Neuronal stem cell (in vitro differentiated cells): ENCODE measurements around the gene RSU1.
A peak's percentile ranks its signal among the peaks of the same experiment; 100 is the strongest.

ENCODE experiments used
- DNase-seq: peaks from one replicate; pipeline ENCODE4 v3.0.0-alpha.2; 2013; ENCODE audit warnings: low spot score
- H2AFZ ChIP-seq: one replicate; pipeline ENCODE4 v1.6.1; 2013; ENCODE audit warnings: mild to moderate bottlenecking, low read length, inconsistent platforms
- H2AK5ac ChIP-seq: 2 replicates; pipeline ENCODE4 v1.6.1; 2013; ENCODE audit warnings: low read depth, mild to moderate bottlenecking, inconsistent platforms, low read length, moderate library complexity, mixed read lengths
- H2BK120ac ChIP-seq: 2 replicates; pipeline ENCODE4 v1.6.1; 2013; ENCODE audit warnings: low read depth, mild to moderate bottlenecking, inconsistent platforms, low read length, moderate library complexity, mixed read lengths
- H2BK12ac ChIP-seq: one replicate; pipeline ENCODE4 v1.6.1; 2013; ENCODE audit warnings: low read length, inconsistent platforms
- H2BK15ac ChIP-seq: 2 replicates; pipeline ENCODE4 v1.6.1; 2013; ENCODE audit warnings: mild to moderate bottlenecking, low read length, inconsistent platforms, mixed read lengths
- H2BK5ac ChIP-seq: one replicate; pipeline ENCODE4 v1.6.1; 2013; ENCODE audit warnings: inconsistent platforms, mild to moderate bottlenecking, low read length, moderate library complexity
- H3K14ac ChIP-seq: one replicate; pipeline ENCODE4 v1.6.1; 2013; ENCODE audit warnings: low read length, inconsistent platforms
- H3K18ac ChIP-seq: 2 replicates; pipeline ENCODE4 v1.6.1; 2013; ENCODE audit warnings: low read length, inconsistent platforms
- H3K23ac ChIP-seq: 2 replicates; pipeline ENCODE4 v1.6.1; 2013; ENCODE audit warnings: low read depth, mild to moderate bottlenecking, mixed read lengths, low read length, inconsistent platforms; ENCODE audit not compliant: poor library complexity
- H3K27ac ChIP-seq: replicated peaks from 3 replicates; pipeline ENCODE4 v1.5.1; 2013; ENCODE audit warnings: low read length, inconsistent platforms
- H3K27me3 ChIP-seq, 3 experiments: 2 replicates each; pipeline ENCODE4 v1.6.1; 2013; ENCODE audit warnings: low read length in 3 of 3, mild to moderate bottlenecking in 2 of 3, inconsistent platforms in 1 of 3, low read depth in 1 of 3, mixed read lengths in 1 of 3, moderate library complexity in 1 of 3; ENCODE audit not compliant: control insufficient read depth in 3 of 3, insufficient read depth in 3 of 3
- H3K36me3 ChIP-seq, 2 donors: replicated peaks in 1 of 2; 2 replicates each; pipeline ENCODE4 v1.6.1; 2013; ENCODE audit warnings: low read length in 2 of 2; ENCODE audit not compliant: control insufficient read depth in 2 of 2, insufficient read depth in 2 of 2
- H3K4ac ChIP-seq: 2 replicates; pipeline ENCODE4 v1.6.1; 2013; ENCODE audit warnings: inconsistent platforms, mild to moderate bottlenecking, low read length, moderate library complexity
- H3K4me1 ChIP-seq, 2 donors: 1 replicate in 1 of 2; 2 replicates in 1 of 2; pipeline ENCODE4 v1.6.1; 2013; ENCODE audit warnings: low read length in 2 of 2, low read depth in 1 of 2; ENCODE audit not compliant: control insufficient read depth in 2 of 2, insufficient read depth in 1 of 2
- H3K4me2 ChIP-seq: one replicate; pipeline ENCODE4 v1.6.1; 2013; ENCODE audit warnings: mild to moderate bottlenecking, low read length, inconsistent platforms; ENCODE audit not compliant: insufficient read depth, poor library complexity, severe bottlenecking
- H3K4me3 ChIP-seq, 2 donors: 2 replicates each; pipeline ENCODE4 v1.5.1; 2013; ENCODE audit warnings: low read length in 2 of 2, mild to moderate bottlenecking in 2 of 2, inconsistent platforms in 1 of 2, moderate library complexity in 1 of 2
- H3K79me1 ChIP-seq: one replicate; pipeline ENCODE4 v1.6.1; 2013; ENCODE audit warnings: low read depth, mild to moderate bottlenecking, inconsistent platforms, low read length, moderate library complexity
- H3K9ac ChIP-seq: one replicate; pipeline ENCODE4 v1.6.1; 2013; ENCODE audit warnings: mild to moderate bottlenecking, low read depth, low read length, inconsistent platforms; ENCODE audit not compliant: poor library complexity
- H3K9me3 ChIP-seq, 2 donors: replicated peaks in 1 of 2; 2 replicates each; pipeline versions ENCODE3 to v1.6.1; 2013; ENCODE audit warnings: low read length in 2 of 2, mild to moderate bottlenecking in 2 of 2, inconsistent platforms in 1 of 2, low read depth in 1 of 2, mixed read lengths in 1 of 2, moderate library complexity in 1 of 2; ENCODE audit not compliant: control insufficient read depth in 2 of 2, insufficient read depth in 1 of 2
- H4K8ac ChIP-seq: one replicate; pipeline ENCODE4 v1.6.1; 2013; ENCODE audit warnings: low read depth, mild to moderate bottlenecking, inconsistent platforms, low read length, moderate library complexity
- H4K91ac ChIP-seq: one replicate; pipeline ENCODE4 v1.6.1; 2013; ENCODE audit warnings: low read length, low read depth, mild to moderate bottlenecking, inconsistent platforms; ENCODE audit not compliant: poor library complexity
- WGBS, 2 donors: extraction: QIAGEN DNeasy Blood & Tissue Kit; methylation state at CpG; one replicate each; pipeline ENCODE4 v1.1.7; 2013; ENCODE audit warnings: missing lambda C conversion rate in 2 of 2, mixed read lengths in 1 of 2; ENCODE audit not compliant: insufficient read length in 2 of 2, insufficient replicate concordance in 1 of 2; ENCODE audit errors: extremely low coverage in 2 of 2; 5-methylcytosine and 5-hydroxymethylcytosine counted together

Gene RSU1

DNA sequence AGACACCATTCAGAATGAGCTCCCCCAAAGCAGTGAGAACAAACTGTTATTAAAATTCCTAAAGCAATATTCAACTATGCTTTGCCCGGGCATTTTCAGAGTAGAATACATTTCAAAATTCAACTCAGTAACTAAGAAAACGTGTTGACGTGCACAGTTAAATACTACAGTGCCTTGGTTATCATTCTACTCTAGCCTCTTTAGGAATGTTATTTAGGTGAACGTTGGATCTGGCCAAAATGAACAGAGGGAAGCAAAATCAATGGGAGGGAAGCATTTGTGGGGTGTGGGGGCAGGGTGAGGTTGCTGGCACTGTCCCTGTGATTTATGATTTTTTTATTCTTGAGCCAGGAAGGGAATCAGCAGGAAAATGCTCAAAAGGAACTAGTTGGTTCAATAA is 27.5 kb downstream of the RSU1 start:
- no peaks in the 10 kb centered on the region for H3K79me1 ChIP-seq
- WGBS, 2 donors: no CpG with 5 or more reads among the region's 4 CpGs
- no peak for DNase-seq
- H2BK15ac ChIP-seq: no peak overlapping the region
- H4K8ac ChIP-seq: no peak overlapping the region
- H4K91ac ChIP-seq: no peak overlapping the region
- H3K4ac ChIP-seq: no peak overlapping the region
- H3K27me3 ChIP-seq: no peaks in the 10 kb centered on the region
- H3K9ac ChIP-seq: no peak overlapping the region
- no peak overlapping the region for H3K23ac ChIP-seq
- no peak overlapping the region for H2AFZ ChIP-seq
- H3K36me3 ChIP-seq: no peaks in the 10 kb centered on the region
- H2AK5ac ChIP-seq: no peak overlapping the region
- H3K4me3 ChIP-seq: no peak overlapping the region
- H3K9me3 ChIP-seq: no peaks in the 10 kb centered on the region
- H3K14ac ChIP-seq: no peak overlapping the region
- no peak overlapping the region for H2BK12ac ChIP-seq
- peak overlapping the region; percentile 41 for H3K27ac ChIP-seq
- no peak overlapping the region for H2BK5ac ChIP-seq
- H3K4me2 ChIP-seq: no peak overlapping the region
- peaks cover 8 to 9% of the 10 kb centered on the region in 2 donors for H3K4me1 ChIP-seq
- H2BK120ac ChIP-seq: no peak overlapping the region
- H3K18ac ChIP-seq: no peak overlapping the region

DNA sequence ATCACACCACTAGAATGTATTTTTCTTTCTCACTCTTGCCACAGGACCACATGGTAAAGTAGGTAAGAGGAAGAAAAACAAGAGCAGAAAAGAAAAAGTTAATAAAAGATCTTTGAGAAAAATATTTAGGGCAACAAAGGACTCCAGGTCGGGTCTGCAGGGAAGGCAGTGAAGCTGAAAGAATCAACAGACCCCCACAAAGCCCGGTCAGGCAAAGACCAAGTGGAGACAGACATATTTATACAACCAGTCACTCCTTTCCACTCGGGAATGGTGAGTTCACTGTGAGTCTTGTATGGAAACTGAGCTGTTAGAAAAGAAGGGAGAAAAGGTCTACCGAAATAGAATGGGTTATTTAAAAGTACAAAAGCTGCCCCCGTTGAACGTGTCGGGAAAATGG is 28.0 kb downstream of the RSU1 start:
- Histone ChIP-seq H3K4me3 (no peak overlapping the region), H3K9ac (no peak overlapping the region), H3K9me3 (no peaks in the 10 kb centered on the region), H3K4me2 (peak overlapping the region; percentile 11), H2AK5ac (no peak overlapping the region), H3K4me1 (peaks cover 8 to 9% of the 10 kb centered on the region in 2 donors), H3K23ac (no peak overlapping the region), H3K18ac (no peak overlapping the region), H3K36me3 (no peaks in the 10 kb centered on the region), H4K91ac (no peak overlapping the region), H2AFZ (peak overlapping the region; percentile 42), H3K14ac (no peak overlapping the region), H2BK120ac (no peak overlapping the region), H2BK5ac (no peak overlapping the region), H2BK12ac (no peak overlapping the region), H3K4ac (no peak overlapping the region), H2BK15ac (no peak overlapping the region), H3K79me1 (no peaks in the 10 kb centered on the region), H4K8ac (no peak overlapping the region), H3K27me3 (no peaks in the 10 kb centered on the region), H3K27ac (peak overlapping the region; percentile 41)
- DNase-seq: peak; percentile 27
- no CpG with 5 or more reads among the region's 7 CpGs for WGBS, 2 donors

DNA sequence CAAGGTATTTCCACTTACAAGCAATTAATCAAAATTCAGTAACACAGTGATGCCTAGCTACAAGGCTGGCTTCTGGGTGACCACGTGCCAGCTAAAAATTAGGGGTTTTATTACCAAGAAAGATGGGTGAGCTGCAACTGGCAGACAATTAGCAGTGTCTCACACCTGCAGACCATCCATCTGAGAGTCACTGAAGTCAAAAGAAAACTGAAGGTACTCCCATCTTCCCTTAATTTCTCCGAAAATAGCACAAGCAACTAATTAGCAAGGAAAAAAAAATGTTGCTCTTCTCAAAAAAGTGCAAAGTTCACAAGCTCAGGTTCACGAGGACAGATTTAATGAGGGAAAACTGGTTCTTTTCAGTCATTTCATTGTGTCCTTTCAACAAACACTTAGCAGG is 28.4 kb downstream of the RSU1 start:
- Histone ChIP-seq H3K9ac (no peak overlapping the region), H2BK5ac (no peak overlapping the region), H3K9me3 (no peaks in the 10 kb centered on the region), H3K4me2 (no peak overlapping the region), H2BK120ac (no peak overlapping the region), H3K4ac (no peak overlapping the region), H2BK12ac (no peak overlapping the region), H3K27ac (peak overlapping the region; percentile 68), H3K4me1 (peaks cover 8 to 9% of the 10 kb centered on the region in 2 donors), H2AK5ac (no peak overlapping the region), H4K8ac (no peak overlapping the region), H3K4me3 (no peak overlapping the region), H3K14ac (no peak overlapping the region), H3K36me3 (no peaks in the 10 kb centered on the region), H3K79me1 (no peaks in the 10 kb centered on the region), H4K91ac (no peak overlapping the region), H2AFZ (peak overlapping the region; percentile 42), H2BK15ac (no peak overlapping the region), H3K18ac (no peak overlapping the region), H3K23ac (no peak overlapping the region), H3K27me3 (no peaks in the 10 kb centered on the region)
- WGBS, 2 donors: no CpG with 5 or more reads among the region's 3 CpGs
- peak; percentile 21 for DNase-seq

DNA sequence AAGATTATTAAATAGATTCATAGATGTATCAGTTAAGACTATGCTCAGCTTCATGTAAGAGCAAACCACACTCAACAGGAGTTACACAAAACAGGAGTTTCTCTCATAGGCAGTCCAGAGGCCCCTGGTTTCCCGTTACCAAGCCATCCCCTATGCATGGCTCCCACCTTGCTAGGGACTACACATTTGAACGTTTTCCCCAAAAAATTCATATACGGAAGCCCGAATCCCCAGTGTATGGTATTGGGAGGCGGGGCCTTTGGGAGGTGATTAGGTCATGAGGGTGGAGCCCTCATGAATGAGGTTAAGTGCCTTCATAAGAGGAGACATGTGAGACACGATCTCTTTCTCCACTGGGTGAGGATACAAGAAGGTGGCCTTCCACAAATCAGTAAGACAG is 29.1 kb downstream of the RSU1 start:
- Histone ChIP-seq H2BK120ac (no peak overlapping the region), H4K8ac (no peak overlapping the region)
- WGBS, 2 donors: no CpG with 5 or more reads among the region's 6 CpGs

More for the DNA sequence above, 29.1 kb downstream of the RSU1 start:
- no peak overlapping the region for H3K4me3 ChIP-seq
- no peak overlapping the region for H3K23ac ChIP-seq
- H2AFZ ChIP-seq: no peak overlapping the region
- DNase-seq: no peak
- H3K4ac ChIP-seq: no peak overlapping the region
- no peak overlapping the region for H4K91ac ChIP-seq
- H2BK15ac ChIP-seq: no peak overlapping the region
- no peaks in the 10 kb centered on the region for H3K27me3 ChIP-seq
- no peak overlapping the region for H3K18ac ChIP-seq
- peaks cover 8 to 9% of the 10 kb centered on the region in 2 donors for H3K4me1 ChIP-seq
- H3K27ac ChIP-seq: no peak overlapping the region
- H3K36me3 ChIP-seq: no peaks in the 10 kb centered on the region
- no peak overlapping the region for H2AK5ac ChIP-seq
- H3K9ac ChIP-seq: no peak overlapping the region
- H2BK5ac ChIP-seq: no peak overlapping the region
- H3K79me1 ChIP-seq: no peaks in the 10 kb centered on the region
- H3K4me2 ChIP-seq: no peak overlapping the region
- no peaks in the 10 kb centered on the region for H3K9me3 ChIP-seq
- H2BK12ac ChIP-seq: no peak overlapping the region
- H3K14ac ChIP-seq: no peak overlapping the region
